GM12874 (cell line): ENCODE measurements around the gene LY6G6D.
A peak's percentile ranks its signal among the peaks of the same experiment; 100 is the strongest.

Experiments
- TF ChIP-seq, protein P1 (sequence below): IDR thresholded peaks from 2 replicates; pipeline ENCODE4 v1.5.1; 2011; ENCODE audit warnings: low read depth, mild to moderate bottlenecking, control low read depth, low read length, moderate library complexity; ENCODE audit not compliant: insufficient read depth

Gene LY6G6D

DNA sequence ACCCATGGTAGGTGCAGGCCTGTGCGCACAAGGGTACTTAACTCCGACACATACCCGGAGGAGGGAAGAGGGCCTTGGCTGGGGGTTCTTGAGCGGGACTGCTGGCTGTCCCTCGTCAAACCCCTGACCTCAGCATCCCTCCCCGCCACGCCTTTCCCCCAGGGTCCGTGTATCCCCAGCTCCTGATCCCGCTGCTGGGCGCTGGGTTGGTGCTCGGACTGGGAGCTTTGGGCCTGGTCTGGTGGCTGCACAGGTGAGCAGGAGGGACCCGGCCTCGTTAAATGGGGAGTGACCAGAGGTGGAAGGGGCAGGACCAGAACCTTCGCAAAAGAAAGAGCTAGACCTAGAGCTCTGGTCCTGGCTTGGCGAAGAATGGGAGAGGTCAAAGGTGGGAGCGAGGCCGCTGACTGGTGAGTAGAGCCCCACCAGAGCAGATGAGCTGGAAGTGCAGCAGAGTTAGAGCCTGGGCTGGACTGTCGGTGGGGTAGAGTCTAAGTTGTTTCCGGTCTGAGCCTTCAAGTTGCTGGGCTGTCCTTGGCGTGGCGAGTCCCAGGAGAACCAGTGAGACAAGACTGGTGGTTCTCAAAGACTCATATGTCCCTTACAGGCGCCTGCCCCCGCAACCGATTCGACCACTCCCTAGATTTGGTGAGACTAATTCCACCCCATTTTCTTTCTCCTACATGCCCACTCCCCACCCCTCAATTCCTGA is 9.0 kb downstream of the LY6G6D start:
- TF ChIP-seq, protein P1, sequence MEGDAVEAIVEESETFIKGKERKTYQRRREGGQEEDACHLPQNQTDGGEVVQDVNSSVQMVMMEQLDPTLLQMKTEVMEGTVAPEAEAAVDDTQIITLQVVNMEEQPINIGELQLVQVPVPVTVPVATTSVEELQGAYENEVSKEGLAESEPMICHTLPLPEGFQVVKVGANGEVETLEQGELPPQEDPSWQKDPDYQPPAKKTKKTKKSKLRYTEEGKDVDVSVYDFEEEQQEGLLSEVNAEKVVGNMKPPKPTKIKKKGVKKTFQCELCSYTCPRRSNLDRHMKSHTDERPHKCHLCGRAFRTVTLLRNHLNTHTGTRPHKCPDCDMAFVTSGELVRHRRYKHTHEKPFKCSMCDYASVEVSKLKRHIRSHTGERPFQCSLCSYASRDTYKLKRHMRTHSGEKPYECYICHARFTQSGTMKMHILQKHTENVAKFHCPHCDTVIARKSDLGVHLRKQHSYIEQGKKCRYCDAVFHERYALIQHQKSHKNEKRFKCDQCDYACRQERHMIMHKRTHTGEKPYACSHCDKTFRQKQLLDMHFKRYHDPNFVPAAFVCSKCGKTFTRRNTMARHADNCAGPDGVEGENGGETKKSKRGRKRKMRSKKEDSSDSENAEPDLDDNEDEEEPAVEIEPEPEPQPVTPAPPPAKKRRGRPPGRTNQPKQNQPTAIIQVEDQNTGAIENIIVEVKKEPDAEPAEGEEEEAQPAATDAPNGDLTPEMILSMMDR = no peak

DNA sequence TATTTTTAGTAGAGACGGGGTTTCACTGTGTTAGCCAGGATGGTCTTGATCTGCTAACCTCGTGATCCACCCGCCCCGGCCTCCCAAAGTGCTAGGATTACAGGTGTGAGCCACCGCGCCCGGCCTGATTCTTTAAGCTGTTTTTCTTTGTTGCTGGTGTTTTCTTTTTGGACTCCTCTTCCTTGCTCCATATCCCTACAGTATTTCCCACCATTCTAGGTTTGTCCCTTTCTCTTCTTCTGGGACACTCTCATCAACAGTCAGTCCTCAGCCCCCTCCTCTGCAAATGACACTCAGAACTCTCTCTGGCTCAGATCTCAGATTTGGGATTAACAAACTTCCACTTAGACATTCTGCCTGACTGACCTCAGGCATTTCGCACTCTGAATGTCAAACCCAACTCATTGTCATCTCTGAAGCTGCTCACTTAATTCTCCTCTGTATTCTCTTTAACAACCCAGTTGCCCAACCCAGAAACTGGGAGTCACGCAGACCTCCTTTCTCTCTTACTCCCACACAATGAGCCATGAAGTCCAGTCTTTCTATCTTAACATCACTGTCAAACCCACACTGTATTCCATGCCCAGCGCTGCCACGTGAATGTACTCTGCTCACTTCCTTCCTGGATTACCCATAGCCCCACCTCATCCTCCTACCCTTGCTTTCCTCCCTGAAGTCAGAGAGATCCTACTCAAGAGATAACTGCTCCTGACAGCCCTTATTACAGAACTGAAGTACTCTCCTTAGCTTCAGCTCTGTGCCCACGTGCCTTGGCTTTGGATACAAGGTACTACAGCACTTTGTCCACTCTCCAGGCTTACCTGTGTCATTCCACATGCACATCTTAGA is 10.6 kb downstream of the LY6G6D start:
- TF ChIP-seq, protein P1 = no peak

DNA sequence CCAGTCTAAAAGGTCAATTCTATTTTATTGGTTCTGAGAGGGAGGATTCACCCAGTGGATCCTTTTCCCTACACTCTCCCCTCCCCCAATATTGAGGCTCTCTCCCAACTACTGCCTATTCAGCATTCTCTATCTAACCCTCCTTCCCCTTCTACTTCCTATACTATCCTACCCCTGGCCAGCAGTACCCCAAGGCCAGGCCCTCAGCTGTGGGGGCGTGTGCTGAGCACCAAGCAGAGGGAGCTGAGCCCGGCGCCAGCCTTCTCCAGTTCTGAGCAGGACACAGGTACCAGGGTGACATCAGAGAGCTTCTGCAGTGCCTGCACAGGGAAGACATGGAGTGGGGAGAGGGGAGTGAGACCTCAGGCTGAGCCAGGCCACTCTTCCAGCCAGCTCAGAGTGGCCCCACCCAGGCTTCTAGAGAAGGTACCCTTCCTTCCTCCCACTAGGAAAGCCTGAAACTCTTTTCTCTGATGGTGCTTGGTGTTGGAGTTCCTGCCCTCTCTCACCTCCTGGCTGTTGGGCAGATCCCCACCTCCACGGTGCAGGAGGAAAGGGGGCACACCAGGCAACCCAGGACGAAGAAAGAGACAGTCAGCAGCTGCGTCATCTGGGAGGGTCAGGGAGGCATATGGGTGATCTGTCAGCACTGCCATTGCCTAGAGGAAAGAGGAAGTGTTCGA is 12.0 kb downstream of the LY6G6D start:
- TF ChIP-seq, protein P1 = no peak

DNA sequence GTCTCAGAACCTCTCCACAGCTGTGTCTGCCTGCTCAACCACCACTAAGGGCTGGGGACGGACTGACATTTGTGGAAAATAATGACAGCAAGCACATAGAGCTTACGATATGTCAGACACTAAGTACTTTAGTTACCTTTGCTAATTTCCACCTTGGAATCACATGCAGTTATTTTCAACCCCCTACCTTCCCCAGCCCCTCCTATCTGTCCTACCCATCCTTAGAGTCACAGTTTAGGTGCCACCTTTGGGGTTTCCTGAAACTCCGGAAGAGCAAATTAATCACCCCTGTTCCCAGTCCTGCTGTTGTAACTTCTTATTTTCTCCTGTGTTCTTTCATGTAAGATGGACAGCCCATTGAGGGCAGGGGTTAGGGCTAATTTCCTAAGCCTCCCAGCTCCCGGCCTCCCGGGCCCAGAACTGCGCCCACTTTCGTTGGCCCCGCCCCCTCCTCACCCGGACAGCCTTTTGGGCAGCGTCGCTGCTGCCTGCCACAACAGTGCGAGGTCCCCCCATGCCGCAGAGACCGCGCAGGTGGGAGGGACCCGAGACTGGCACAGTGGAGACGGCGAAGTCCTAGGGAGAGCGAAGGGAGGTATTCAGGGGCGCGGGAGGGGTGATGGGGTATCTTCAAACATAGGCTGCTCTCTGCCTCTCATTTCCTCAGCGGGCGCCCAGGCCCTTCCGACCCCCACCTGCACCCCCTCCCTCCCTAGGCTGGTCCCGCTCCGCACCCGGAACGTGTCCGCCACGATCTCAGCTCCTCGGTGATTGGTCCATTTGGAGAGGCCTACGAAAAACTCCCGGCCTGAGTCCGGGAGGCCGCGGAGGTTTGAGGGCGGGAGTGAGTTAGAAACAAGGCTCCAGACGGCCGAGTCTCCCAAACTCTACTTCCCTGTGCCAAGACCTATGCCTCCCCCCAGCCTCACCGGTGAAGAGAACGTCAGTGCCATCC is 12.8 kb downstream of the LY6G6D start:
- TF ChIP-seq, protein P1 = no peak

DNA sequence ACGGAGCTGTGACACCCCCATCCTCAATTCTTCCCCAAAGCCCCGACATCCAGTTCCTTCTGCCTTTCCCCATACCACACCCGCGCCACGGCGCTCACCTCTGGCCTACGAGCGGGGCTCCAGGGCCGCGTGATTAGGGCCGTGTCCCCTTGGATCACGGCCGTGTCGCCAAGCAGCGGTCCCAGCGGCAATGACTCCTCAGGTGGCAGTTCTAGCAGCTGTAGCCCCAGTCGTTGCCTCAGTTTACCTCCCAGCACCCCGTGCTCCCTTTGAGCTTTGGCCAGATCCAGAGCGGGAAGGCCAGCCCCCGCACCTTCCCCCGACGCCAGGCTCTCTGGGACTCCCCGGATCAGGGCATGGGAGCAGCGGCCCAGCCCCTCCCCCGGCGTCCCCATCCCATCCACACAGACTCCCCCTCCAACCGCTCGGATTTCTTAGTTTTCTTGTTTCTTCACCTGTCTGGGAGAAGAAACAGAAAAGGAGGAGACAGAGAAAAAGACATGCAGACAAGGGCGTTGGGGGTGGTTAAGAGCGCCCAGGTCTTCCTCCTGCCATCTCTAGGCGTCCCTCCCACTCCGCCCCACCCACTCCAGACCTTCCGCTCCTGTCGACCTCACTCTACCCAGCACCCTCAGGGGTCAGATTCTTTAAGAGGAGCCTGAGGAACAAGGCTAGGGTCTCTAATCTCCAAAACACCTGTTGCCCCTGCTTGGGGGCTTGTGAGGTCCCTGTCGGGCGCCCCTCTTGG is 13.8 kb downstream of the LY6G6D start, which contains the start of gene DDAH2:
TSS of gene DDAH2 (minus strand) at position 533 of the 748 bp plus-strand sequence. CDS start at position 395, 138 bp downstream.
- TF ChIP-seq, protein P1 = peak; percentile 84; the same call in 1 of the 2 replicates

DNA sequence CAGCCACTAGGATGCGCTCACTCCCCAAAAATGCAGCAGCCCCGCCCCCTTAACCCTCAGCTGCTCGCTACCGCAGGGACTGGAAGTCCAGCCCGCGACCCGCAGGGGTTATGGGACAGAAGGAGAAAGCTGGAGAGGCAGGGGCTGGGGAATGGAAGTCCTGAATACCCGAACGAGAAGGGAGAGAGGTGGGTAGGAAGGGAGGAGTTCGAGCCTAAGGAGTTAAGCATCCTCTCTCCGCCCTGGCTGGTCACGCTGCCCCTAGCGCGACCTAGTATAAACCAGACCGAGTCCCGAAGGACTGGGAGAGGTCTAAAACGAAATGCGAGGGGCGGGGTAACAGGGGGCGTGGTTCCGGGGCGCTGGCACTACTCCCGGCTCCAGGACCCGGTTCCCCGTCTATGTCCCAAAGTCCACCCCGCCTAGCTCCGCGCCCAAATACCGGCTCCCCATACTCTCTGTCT is 14.4 kb downstream of the LY6G6D start:
- TF ChIP-seq, protein P1 = no peak; the same call in 1 of the 2 replicates
